ENCODE data around the gene ENPP1.

- TF ChIP-seq, protein P1, sequence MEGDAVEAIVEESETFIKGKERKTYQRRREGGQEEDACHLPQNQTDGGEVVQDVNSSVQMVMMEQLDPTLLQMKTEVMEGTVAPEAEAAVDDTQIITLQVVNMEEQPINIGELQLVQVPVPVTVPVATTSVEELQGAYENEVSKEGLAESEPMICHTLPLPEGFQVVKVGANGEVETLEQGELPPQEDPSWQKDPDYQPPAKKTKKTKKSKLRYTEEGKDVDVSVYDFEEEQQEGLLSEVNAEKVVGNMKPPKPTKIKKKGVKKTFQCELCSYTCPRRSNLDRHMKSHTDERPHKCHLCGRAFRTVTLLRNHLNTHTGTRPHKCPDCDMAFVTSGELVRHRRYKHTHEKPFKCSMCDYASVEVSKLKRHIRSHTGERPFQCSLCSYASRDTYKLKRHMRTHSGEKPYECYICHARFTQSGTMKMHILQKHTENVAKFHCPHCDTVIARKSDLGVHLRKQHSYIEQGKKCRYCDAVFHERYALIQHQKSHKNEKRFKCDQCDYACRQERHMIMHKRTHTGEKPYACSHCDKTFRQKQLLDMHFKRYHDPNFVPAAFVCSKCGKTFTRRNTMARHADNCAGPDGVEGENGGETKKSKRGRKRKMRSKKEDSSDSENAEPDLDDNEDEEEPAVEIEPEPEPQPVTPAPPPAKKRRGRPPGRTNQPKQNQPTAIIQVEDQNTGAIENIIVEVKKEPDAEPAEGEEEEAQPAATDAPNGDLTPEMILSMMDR (conservative IDR thresholded peaks at IDR 0.05 in 1 of 2, IDR thresholded peaks at IDR 0.05 in 1 of 2; ENCODE audit: low read depth in 1 of 2, low read length in 2 of 2) = no peak
- no peak for TF ChIP-seq EZH2 (IDR thresholded peaks at IDR 0.05; ENCODE audit: low read length, missing control alignments)
Observed at GRCh38 chr6:131937226-131937625, 129.4 kb downstream of the ENPP1 start.
